HL-60 (cell line): Measurements from ENCODE around the gene WWOX.

Source experiments
- GABPA ChIP-seq: IDR thresholded peaks from 2 replicates; pipeline ENCODE4 v1.6.1; 2012; ENCODE audit warnings: low read depth
- POLR2AphosphoS5 ChIP-seq: IDR thresholded peaks from 2 replicates; pipeline ENCODE4 v1.6.1; 2012; ENCODE audit warnings: low read depth
- SPI1 ChIP-seq: IDR thresholded peaks from 2 replicates; pipeline ENCODE4 v1.6.1; 2012; ENCODE audit warnings: low read depth, mild to moderate bottlenecking, borderline replicate concordance
- TF ChIP-seq, protein P1 (sequence below): IDR thresholded peaks from one replicate; pipeline ENCODE4 v1.5.1; 2011; ENCODE audit warnings: low read length, control low read depth, inconsistent platforms; ENCODE audit not compliant: insufficient read depth
- TF ChIP-seq, protein P2 (sequence below): IDR thresholded peaks from 2 replicates; pipeline ENCODE4 v1.6.1; 2012; ENCODE audit warnings: low read depth; ENCODE audit not compliant: insufficient replicate concordance

- TF ChIP-seq, protein P1, sequence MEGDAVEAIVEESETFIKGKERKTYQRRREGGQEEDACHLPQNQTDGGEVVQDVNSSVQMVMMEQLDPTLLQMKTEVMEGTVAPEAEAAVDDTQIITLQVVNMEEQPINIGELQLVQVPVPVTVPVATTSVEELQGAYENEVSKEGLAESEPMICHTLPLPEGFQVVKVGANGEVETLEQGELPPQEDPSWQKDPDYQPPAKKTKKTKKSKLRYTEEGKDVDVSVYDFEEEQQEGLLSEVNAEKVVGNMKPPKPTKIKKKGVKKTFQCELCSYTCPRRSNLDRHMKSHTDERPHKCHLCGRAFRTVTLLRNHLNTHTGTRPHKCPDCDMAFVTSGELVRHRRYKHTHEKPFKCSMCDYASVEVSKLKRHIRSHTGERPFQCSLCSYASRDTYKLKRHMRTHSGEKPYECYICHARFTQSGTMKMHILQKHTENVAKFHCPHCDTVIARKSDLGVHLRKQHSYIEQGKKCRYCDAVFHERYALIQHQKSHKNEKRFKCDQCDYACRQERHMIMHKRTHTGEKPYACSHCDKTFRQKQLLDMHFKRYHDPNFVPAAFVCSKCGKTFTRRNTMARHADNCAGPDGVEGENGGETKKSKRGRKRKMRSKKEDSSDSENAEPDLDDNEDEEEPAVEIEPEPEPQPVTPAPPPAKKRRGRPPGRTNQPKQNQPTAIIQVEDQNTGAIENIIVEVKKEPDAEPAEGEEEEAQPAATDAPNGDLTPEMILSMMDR = no peak
- no peak for TF ChIP-seq POLR2AphosphoS5
- no peak for TF ChIP-seq GABPA
- TF ChIP-seq, protein P2, sequence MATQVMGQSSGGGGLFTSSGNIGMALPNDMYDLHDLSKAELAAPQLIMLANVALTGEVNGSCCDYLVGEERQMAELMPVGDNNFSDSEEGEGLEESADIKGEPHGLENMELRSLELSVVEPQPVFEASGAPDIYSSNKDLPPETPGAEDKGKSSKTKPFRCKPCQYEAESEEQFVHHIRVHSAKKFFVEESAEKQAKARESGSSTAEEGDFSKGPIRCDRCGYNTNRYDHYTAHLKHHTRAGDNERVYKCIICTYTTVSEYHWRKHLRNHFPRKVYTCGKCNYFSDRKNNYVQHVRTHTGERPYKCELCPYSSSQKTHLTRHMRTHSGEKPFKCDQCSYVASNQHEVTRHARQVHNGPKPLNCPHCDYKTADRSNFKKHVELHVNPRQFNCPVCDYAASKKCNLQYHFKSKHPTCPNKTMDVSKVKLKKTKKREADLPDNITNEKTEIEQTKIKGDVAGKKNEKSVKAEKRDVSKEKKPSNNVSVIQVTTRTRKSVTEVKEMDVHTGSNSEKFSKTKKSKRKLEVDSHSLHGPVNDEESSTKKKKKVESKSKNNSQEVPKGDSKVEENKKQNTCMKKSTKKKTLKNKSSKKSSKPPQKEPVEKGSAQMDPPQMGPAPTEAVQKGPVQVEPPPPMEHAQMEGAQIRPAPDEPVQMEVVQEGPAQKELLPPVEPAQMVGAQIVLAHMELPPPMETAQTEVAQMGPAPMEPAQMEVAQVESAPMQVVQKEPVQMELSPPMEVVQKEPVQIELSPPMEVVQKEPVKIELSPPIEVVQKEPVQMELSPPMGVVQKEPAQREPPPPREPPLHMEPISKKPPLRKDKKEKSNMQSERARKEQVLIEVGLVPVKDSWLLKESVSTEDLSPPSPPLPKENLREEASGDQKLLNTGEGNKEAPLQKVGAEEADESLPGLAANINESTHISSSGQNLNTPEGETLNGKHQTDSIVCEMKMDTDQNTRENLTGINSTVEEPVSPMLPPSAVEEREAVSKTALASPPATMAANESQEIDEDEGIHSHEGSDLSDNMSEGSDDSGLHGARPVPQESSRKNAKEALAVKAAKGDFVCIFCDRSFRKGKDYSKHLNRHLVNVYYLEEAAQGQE = no peak
- no peak for TF ChIP-seq SPI1
These were observed 621.0 kb downstream of the WWOX start for GRCh38 chr16:78720416-78720815.
